ENCODE results near the gene FTCDNL1.
A peak's percentile ranks its signal among the peaks of the same experiment; 100 is the strongest.

Gene FTCDNL1

GRCh38 chr2:199838399-199838798 is 12.6 kb downstream of the FTCDNL1 start:
- H3K4me3 Mint-ChIP-seq, result no peak overlapping the region
- H3K9me3 Mint-ChIP-seq, result no peaks in the 10 kb centered on the region
- H3K27me3 Mint-ChIP-seq (ENCODE audit: low read depth), result peaks cover 10% of the 10 kb centered on the region
- no peaks in the 10 kb centered on the region for H3K36me3 Mint-ChIP-seq (ENCODE audit: low read depth)
- H3K4me1 Mint-ChIP-seq, result peaks cover 6% of the 10 kb centered on the region
- TF ChIP-seq, protein P1, sequence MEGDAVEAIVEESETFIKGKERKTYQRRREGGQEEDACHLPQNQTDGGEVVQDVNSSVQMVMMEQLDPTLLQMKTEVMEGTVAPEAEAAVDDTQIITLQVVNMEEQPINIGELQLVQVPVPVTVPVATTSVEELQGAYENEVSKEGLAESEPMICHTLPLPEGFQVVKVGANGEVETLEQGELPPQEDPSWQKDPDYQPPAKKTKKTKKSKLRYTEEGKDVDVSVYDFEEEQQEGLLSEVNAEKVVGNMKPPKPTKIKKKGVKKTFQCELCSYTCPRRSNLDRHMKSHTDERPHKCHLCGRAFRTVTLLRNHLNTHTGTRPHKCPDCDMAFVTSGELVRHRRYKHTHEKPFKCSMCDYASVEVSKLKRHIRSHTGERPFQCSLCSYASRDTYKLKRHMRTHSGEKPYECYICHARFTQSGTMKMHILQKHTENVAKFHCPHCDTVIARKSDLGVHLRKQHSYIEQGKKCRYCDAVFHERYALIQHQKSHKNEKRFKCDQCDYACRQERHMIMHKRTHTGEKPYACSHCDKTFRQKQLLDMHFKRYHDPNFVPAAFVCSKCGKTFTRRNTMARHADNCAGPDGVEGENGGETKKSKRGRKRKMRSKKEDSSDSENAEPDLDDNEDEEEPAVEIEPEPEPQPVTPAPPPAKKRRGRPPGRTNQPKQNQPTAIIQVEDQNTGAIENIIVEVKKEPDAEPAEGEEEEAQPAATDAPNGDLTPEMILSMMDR (IDR thresholded peaks at IDR 0.05; ENCODE audit: unreplicated experiment in 3 of 3), result no peak
- H3K27ac Mint-ChIP-seq, result no peak overlapping the region

DNA sequence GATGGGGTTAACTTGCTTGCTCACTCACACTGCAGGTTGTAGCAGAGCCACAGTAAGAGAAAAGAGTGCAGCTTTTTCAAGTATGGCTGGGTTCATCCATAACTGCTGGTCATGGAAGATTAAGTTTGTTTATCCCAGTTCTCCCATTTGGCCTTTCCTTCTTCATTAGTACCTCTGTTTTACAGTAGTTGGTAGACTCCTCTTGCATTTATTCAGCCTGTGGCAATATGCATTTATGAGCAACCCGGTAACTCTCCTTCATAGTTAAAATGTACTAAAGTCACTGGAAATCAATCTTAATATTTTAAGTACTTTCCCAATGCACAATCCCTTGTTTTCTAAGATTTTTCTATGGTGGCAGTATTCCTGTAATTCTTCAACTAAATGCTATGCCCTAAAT is 14.0 kb downstream of the FTCDNL1 start:
- Mint-ChIP-seq H3K9me3 (no peaks in the 10 kb centered on the region), H3K4me1 (peaks cover 10% of the 10 kb centered on the region), H3K36me3 (ENCODE audit: low read depth) (no peaks in the 10 kb centered on the region), H3K27me3 (ENCODE audit: low read depth) (peaks cover 10% of the 10 kb centered on the region), H3K27ac (no peak overlapping the region), H3K4me3 (no peak overlapping the region)
- TF ChIP-seq, protein P1 (IDR thresholded peaks at IDR 0.05; ENCODE audit: unreplicated experiment in 3 of 3), result no peak

- H3K27ac Mint-ChIP-seq, result no peak overlapping the region
- peaks cover 16% of the 10 kb centered on the region for H3K4me1 Mint-ChIP-seq
- no peaks in the 10 kb centered on the region for H3K9me3 Mint-ChIP-seq
These were observed 17.5 kb downstream of the FTCDNL1 start for GRCh38 chr2:199833525-199833924.

GRCh38 chr2:199830531-199830930 is 20.5 kb downstream of the FTCDNL1 start:
- TF ChIP-seq, protein P1 (IDR thresholded peaks at IDR 0.05; ENCODE audit: unreplicated experiment in 3 of 3), result no peak
- Mint-ChIP-seq H3K27me3 (ENCODE audit: low read depth) (peaks cover 6% of the 10 kb centered on the region), H3K27ac (peak overlapping the region in 1 of 3 experiments; percentile 32), H3K9me3 (no peaks in the 10 kb centered on the region), H3K36me3 (ENCODE audit: low read depth) (no peaks in the 10 kb centered on the region), H3K4me3 (no peak overlapping the region), H3K4me1 (peaks cover 16% of the 10 kb centered on the region)

More at GRCh38 chr2:199833525-199833924, 17.5 kb downstream of the FTCDNL1 start:
- no peaks in the 10 kb centered on the region for H3K36me3 Mint-ChIP-seq (ENCODE audit: low read depth)
- no peak overlapping the region for H3K4me3 Mint-ChIP-seq
- peaks cover 7% of the 10 kb centered on the region for H3K27me3 Mint-ChIP-seq (ENCODE audit: low read depth)
- TF ChIP-seq, protein P1 (IDR thresholded peaks at IDR 0.05; ENCODE audit: unreplicated experiment in 3 of 3), result no peak

- TF ChIP-seq, protein P1 (IDR thresholded peaks at IDR 0.05; ENCODE audit: unreplicated experiment in 3 of 3), result no peak
- H3K36me3 Mint-ChIP-seq (ENCODE audit: low read depth), result no peaks in the 10 kb centered on the region
- no peaks in the 10 kb centered on the region for H3K9me3 Mint-ChIP-seq
- H3K27ac Mint-ChIP-seq, result no peak overlapping the region
- H3K4me3 Mint-ChIP-seq, result no peak overlapping the region
- peaks cover 16% of the 10 kb centered on the region for H3K4me1 Mint-ChIP-seq
- H3K27me3 Mint-ChIP-seq (ENCODE audit: low read depth), result peaks cover 6% of the 10 kb centered on the region
These were observed 21.4 kb downstream of the FTCDNL1 start for GRCh38 chr2:199829628-199830027.

GRCh38 chr2:199819746-199820145 is 31.2 kb downstream of the FTCDNL1 start:
- peaks cover 4% of the 10 kb centered on the region for H3K27me3 Mint-ChIP-seq (ENCODE audit: low read depth)
- TF ChIP-seq, protein P1 (IDR thresholded peaks at IDR 0.05; ENCODE audit: unreplicated experiment in 3 of 3), result no peak

More at GRCh38 chr2:199819746-199820145, 31.2 kb downstream of the FTCDNL1 start:
- H3K4me1 Mint-ChIP-seq, result peaks cover 7% of the 10 kb centered on the region
- no peaks in the 10 kb centered on the region for H3K36me3 Mint-ChIP-seq (ENCODE audit: low read depth)
- H3K27ac Mint-ChIP-seq, result no peak overlapping the region
- no peaks in the 10 kb centered on the region for H3K9me3 Mint-ChIP-seq
- H3K4me3 Mint-ChIP-seq, result no peak overlapping the region
